HL-60 (cell line): ENCODE measurements around the gene CNTNAP2.

Experiments used
- DNase-seq, 2 experiments: peaks; one replicate each; pipeline ENCODE4 v3.0.0-alpha.2; 2010 to 2020; ENCODE audit warnings: low read depth in 1 of 2, low spot score in 1 of 2
- H3K27ac ChIP-seq: fragments of 250-450 bp; sonication (Bioruptor Pico); replicated peaks from 2 replicates; pipeline ENCODE4 v1.5.1; 2020; ENCODE audit warnings: mild to moderate bottlenecking, moderate library complexity
- H3K27me3 ChIP-seq: fragments of 250-450 bp; sonication (Bioruptor Pico); 2 replicates; pipeline ENCODE4 v1.5.1; 2021; ENCODE audit warnings: mild to moderate bottlenecking, moderate library complexity; ENCODE audit not compliant: insufficient read depth, poor library complexity, severe bottlenecking
- H3K4me3 ChIP-seq: replicated peaks from 2 replicates; pipeline ENCODE4 v1.5.1; 2011; ENCODE audit warnings: mild to moderate bottlenecking, control low read depth, low read length; ENCODE audit not compliant: insufficient read depth
- CTCF ChIP-seq: IDR thresholded peaks from one replicate; pipeline ENCODE4 v1.5.1; 2011; ENCODE audit warnings: low read length, control low read depth, inconsistent platforms; ENCODE audit not compliant: insufficient read depth
- GABPA ChIP-seq: IDR thresholded peaks from 2 replicates; pipeline ENCODE4 v1.6.1; 2012; ENCODE audit warnings: low read depth
- POLR2AphosphoS5 ChIP-seq: IDR thresholded peaks from 2 replicates; pipeline ENCODE4 v1.6.1; 2012; ENCODE audit warnings: low read depth
- REST ChIP-seq: IDR thresholded peaks from 2 replicates; pipeline ENCODE4 v1.6.1; 2012; ENCODE audit warnings: low read depth; ENCODE audit not compliant: insufficient replicate concordance
- SPI1 ChIP-seq: IDR thresholded peaks from 2 replicates; pipeline ENCODE4 v1.6.1; 2012; ENCODE audit warnings: low read depth, mild to moderate bottlenecking, borderline replicate concordance

CNTNAP2 gene

GRCh38 chr7:148306759-148307158, 2190.2 kb downstream of the CNTNAP2 start:
- no peak for DNase-seq
- H3K4me3 ChIP-seq, result no peak overlapping the region
- TF ChIP-seq GABPA, result no peak
- TF ChIP-seq REST, result no peak
- H3K27ac ChIP-seq, result no peak overlapping the region
- no peaks in the 10 kb centered on the region for H3K27me3 ChIP-seq

- TF ChIP-seq SPI1 (no peak), POLR2AphosphoS5 (no peak), GABPA (no peak), REST (no peak), CTCF (no peak)
- Histone ChIP-seq H3K27me3 (no peaks in the 10 kb centered on the region), H3K27ac (no peak overlapping the region), H3K4me3 (no peak overlapping the region)
- DNase-seq, result no peak
Observed at GRCh38 chr7:148318102-148318811, 2201.7 kb downstream of the CNTNAP2 start.

- Histone ChIP-seq H3K27me3 (no peaks in the 10 kb centered on the region), H3K27ac (no peak overlapping the region), H3K4me3 (no peak overlapping the region)
- no peak for DNase-seq
- TF ChIP-seq CTCF, result no peak
- TF ChIP-seq POLR2AphosphoS5, result no peak
- TF ChIP-seq GABPA, result no peak
- no peak for TF ChIP-seq SPI1
- no peak for TF ChIP-seq REST
Observed at GRCh38 chr7:148318838-148319237, 2202.2 kb downstream of the CNTNAP2 start.
